ENCODE measurements around the gene PRMT3.
"Not testable (repeated sequence)": the region's sequence is repeated elsewhere in the genome, so short reads cannot be mapped to it uniquely, and the experiment has no call there.

Gene PRMT3

DNA sequence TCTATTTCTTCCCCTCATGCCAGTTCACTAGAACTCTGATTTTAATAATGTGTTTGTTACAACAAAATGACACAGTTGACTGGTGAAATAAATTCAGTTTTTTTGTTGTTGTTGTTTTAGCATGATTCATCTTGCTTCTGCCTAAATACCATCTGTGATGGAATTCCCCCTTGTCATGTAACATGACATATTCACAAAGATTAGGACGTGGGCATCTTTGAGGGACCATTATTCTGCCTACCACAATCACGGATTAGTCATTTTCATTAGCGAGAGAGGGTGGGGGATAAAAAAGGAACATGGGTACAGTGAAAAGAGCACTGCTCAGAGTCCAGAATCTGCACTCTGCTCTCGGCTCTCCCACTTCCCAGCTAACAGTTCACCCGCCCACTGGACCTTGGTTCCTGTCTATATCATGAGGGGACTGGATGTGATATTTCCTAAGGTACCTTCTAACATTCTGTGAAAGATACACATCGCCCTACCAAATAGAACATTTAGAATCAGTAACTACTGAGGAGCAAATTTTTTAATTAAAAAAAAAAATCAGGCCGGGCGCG is 12.7 kb upstream of the PRMT3 start:
- no peak for DNase-seq

DNA sequence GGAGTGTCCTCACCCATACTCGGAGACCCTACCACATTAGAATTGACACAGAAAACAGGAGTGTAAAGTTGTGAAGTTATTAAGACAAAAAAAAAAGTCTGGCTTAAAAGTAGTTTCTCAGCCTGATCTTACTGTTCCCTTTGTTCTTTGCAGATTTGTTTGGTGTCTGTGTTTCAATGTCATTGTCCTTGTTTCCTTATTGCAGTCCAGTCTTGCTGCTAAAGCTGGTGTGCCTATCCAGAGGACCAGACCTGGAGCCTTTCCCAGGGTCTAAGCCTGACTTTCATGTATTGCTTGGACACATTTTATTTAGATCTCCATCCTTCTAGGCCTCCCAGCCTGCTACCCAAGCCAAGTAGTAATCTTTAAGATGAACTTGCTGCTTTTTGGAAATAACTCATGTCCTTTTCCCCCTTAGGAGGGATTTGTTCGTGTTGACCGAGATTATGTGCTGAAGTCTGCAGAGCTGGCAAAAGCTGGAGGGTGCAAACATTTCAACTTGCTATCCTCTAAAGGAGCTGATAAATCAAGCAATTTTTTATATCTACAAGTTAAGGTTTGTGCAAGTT is 11.3 kb upstream of the PRMT3 start:
- DNase-seq, result no peak

GRCh38 chr11:20385996-20386395 is 1.5 kb upstream of the PRMT3 start:
- not testable (repeated sequence) for DNase-seq

DNA sequence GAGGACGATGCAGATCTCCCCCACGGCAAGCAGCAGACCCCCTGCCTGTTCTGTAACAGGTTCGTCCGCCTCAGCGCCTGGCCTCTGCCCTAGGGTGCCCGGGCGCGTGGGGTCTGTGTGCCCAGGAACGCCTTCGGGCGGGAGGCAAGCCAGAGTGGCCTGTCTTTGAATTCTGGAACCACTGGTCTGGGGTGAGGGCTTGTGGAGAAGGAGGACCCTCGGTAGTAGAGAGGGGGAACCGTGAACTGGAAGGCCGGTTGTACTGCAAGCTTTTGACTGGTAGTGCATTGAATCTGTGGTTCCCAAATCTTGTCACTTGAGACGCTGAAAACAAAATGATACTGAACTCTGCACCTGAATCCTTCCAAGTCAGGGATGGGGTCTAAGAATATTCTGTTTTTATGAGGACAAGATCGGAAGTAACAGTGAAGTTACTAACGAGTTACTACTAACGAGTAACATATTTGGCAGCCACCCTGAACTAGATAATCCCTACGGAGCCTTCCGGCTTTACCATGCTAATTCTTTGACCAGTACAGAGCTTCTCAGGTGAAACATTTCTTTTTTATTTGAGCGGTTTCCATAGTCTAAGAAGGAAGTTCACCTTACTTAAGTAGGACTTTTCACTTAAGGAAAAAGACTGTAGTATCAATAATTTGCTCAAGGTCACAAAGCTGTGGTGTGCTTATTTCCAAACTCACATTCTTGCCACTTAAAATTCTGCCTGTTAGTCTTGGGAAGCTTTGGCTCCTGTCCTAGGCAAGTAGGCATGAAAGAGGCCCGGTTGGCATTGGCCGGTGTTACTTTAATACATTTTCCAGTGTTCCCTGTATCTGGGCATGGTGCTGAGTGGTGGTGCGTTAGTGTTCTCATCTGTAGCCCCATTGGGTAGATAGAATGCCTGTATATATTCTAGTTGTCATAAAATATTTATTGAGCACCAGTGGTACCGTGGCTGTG is 860 bp downstream of the PRMT3 start:
- peak; percentile 11 for DNase-seq

- peak; percentile 59 for DNase-seq
Observed at GRCh38 chr11:20397281-20397680, 9.8 kb downstream of the PRMT3 start.

DNA sequence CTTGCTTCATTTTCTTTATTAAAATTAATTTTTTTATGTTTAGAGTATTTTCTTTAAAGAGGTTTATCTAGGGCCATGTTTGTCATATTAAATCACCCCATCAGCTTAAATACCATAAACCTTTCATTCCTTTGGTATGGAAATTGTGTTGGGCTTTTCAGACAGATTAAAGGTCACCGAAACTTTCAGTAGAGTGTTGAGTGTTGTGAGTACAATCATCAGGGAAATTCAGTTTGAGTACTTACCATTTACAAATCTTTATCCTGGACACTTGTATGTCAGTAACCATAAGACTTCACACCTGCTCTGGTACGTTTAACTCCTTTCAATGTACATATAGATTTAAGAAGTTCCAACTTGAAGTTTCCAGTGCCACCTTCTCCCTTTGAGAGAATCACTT is 12.0 kb downstream of the PRMT3 start:
- DNase-seq, result no peak

- no peak for DNase-seq
Observed at GRCh38 chr11:20403059-20403458, 15.5 kb downstream of the PRMT3 start.

- no peak for DNase-seq
Observed at GRCh38 chr11:20406484-20406883, 19.0 kb downstream of the PRMT3 start.

DNA sequence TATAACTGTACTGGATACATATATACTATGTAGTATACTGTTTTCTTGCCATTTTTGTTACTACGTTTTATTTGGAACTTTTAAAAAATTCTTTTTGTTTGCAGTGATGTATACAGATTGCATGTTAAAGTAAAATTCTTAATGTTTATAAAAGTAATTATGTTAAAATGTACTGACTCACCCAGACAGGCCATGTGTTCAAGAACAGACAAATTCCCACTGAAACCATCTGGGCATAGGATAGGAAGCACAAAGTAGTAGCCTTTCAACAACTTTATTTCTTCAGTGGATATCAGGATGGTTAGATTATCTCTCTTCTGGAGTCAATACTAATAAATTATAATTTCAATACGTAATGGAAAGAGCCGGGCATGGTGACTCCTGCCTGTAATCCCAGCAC is 19.8 kb downstream of the PRMT3 start:
- no peak for DNase-seq

DNA sequence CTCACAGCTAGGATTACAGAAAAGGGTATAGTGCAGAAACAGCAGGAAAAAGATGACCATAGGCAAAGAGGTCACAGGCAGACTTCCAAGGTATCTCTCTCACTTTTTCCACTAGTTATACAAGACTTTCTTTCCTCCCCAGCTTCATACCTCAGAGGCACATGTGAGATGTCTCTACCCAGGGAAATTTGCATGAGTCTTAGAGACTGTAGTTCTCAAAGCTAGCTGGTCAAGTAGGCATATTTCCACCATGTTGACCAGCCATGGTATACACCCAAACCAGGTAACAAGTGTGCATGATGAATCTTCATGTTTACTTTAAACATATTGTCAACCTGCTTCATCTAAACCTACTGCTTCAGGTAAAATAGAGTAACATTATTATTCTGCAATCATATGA is 27.9 kb downstream of the PRMT3 start:
- DNase-seq, result no peak

DNA sequence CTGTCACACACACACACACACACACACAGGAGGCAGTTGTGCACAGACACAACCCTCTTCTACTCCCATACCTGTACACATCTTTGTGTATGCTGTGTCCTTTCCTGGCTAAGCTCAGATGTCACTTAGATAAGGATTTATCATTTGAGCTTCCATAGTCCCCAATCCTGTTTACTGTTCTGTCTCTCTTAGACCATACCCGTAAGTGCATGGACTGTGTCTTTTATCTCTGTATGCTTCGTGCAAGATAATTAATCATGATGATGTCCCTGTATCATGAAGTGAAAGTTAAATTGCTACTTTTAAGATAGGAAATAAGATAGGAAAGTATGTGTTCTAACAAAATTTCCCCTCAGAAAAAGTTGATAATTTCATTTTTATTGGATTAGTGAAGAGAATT is 30.3 kb downstream of the PRMT3 start:
- DNase-seq, result no peak

- peak; percentile 63 for DNase-seq
Observed at GRCh38 chr11:20421946-20422345, 34.4 kb downstream of the PRMT3 start.

DNA sequence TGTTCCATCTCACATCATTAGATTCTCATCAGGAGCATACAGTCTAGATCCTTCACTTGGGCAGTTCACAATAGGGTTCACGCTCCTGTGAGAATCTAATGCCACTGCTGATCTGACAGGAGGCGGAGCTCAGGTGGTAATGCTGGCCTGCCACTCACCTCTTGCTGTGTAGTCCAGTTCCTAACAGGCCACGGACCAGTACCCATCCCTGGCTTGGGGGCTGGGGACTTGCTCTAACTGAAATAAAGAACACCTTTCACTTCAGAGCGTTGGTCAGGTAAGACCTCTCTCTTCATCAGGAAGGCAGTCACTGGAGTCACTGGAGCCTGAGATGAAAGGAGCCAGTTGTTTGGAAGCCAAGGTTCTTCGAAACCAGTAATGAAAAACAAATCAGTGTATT is 41.7 kb downstream of the PRMT3 start:
- DNase-seq, result no peak

DNA sequence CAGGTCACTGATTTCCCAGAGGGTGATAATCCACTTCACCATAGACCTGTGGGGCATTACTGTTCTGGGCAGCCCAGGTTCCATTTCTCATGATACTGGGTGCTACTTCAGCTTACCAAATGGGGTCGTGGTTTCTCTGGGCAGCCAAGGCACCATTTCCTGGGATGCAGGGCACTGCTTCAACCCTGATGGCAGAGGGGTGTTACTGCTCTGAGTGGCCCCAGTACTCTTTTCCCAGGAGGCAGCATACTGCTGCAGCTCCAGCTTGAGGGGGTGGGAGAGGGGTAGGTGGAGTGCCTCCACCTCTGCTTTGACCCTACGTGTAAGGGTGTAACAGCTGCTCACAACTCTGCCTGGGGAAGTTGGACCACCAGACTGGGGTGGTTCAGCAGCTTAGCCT is 51.1 kb downstream of the PRMT3 start:
- DNase-seq, result no peak

DNA sequence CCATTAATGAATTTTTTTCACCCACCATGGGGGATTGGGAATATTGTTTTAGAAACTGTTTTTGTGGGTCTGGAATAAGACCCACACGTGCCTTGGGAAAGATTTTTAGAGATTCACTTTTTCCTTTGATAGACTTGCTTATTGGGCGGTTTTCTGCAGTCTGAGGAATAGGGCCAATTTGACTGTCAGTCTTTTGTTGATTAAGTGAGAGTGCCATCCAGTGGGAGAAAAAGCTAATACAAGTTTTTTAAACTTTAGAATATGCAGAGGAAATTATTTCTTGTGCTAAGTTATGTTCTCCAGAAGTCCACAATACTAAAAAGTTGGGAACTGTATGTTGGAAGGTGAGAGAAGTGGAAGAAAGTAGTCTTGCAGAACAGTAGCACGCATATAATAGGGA is 56.1 kb downstream of the PRMT3 start:
- DNase-seq, result peak; percentile 24

- DNase-seq, result no peak
Observed at GRCh38 chr11:20444535-20444934, 57.0 kb downstream of the PRMT3 start.

GRCh38 chr11:20448834-20449233 is 61.3 kb downstream of the PRMT3 start:
- no peak for DNase-seq

DNA sequence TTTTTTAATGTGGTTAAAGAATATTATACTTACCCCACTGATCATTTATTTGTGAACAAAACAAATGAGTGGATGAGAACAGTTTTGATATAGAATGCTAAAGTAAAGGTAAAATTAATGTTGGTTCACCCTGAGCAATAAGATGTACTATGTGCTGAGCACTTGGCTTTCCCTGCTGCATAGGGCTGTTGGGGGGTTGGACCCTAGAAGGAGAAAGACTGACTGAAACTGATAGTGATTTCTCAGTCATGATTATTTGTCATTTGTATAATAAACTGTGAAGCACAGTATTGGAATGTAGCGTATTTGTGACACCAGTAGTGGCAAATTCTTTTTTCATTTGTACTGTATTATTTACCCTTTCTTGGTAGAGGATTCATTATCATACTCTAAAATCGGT is 63.3 kb downstream of the PRMT3 start:
- peak; percentile 33 for DNase-seq

DNA sequence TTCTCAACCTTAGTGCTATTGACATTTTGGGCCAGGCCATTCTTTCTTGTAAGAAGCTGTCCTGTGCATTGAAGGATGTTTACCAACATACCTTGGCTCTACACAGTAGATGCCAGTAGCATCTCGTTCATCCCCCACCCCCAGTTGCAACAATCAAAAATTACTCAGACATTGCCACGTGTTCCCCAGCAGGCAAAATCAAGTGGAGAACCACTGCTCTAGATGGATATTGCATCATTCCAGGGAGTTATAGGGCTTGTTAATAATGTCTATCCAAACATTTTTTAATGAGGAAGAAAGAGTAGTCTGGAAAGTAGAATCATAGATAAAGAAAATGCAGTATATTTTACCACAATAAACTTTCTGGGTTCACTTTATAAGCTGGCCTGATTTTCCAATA is 64.1 kb downstream of the PRMT3 start:
- peak; percentile 2 for DNase-seq

GRCh38 chr11:20452585-20452984 is 65.1 kb downstream of the PRMT3 start:
- DNase-seq, result no peak

GRCh38 chr11:20453657-20454316 is 66.3 kb downstream of the PRMT3 start:
- DNase-seq, result no peak

GRCh38 chr11:20457001-20457799 is 69.7 kb downstream of the PRMT3 start:
- no peak for DNase-seq

Measured in activated CD4-positive, alpha-beta T cell treated with anti-CD3 and anti-CD28 coated beads, Interleukin-10, Interleukin-2, amounts not matched to agents 100 ng/mL and 50 ng/mL, durations not matched to agents 16 hours and 8 hours (primary cell).